Naive thymus-derived CD4-positive, alpha-beta T cell (primary cell): Measurements from ENCODE around the gene HOXA6. TPM values are rescaled to one million over a fixed set of nuclear protein-coding genes. Genes with fewer than 3 reads are reported as not detected.

ENCODE experiments used
- ATAC-seq: fragments of 150-1000 bp; cut with Tn5 transposase; 2 replicates; pipeline ENCODE4 v1.10.0; 2021; ENCODE audit warnings: mild to moderate bottlenecking, moderate library complexity
- CTCF ChIA-PET: fragments of 350-600 bp; sonication (Branson Sonifier 250); formaldehyde crosslinking; loops from one replicate; lab custom pipeline; 2021; ENCODE audit warnings: antibody characterized with exemption; lab: Charles Lee
- POLR2A ChIA-PET: fragments of 350-600 bp; sonication (Branson Sonifier 250); formaldehyde crosslinking; loops from one replicate; lab custom pipeline; 2021; ENCODE audit warnings: antibody characterized with exemption, inconsistent platforms; lab: Charles Lee
- DNase-seq, 9 donors: peaks; one replicate each; pipeline versions ENCODE4 v3.0.0 to v3.0.0-alpha.2; 2020 to 2022; ENCODE audit warnings: mixed read lengths in 1 of 9
- H3K27ac ChIP-seq: one replicate; pipeline ENCODE4 v1.7.0; 2013; ENCODE audit warnings: mild to moderate bottlenecking, low read depth, low read length, moderate library complexity
- H3K27me3 ChIP-seq, 2 donors: one replicate each; pipeline ENCODE4 v1.7.0; 2013; ENCODE audit warnings: low read length in 2 of 2, mild to moderate bottlenecking in 2 of 2, moderate library complexity in 2 of 2; ENCODE audit not compliant: control insufficient read depth in 2 of 2, insufficient read depth in 2 of 2
- H3K36me3 ChIP-seq, 3 experiments: 1 replicate in 2 of 3; 2 replicates in 1 of 3; pipeline ENCODE4 v1.7.0; 2013; ENCODE audit warnings: low read length in 3 of 3, mild to moderate bottlenecking in 3 of 3, moderate library complexity in 1 of 3; ENCODE audit not compliant: insufficient read depth in 3 of 3, control insufficient read depth in 2 of 3
- H3K4me1 ChIP-seq, 2 donors: one replicate each; pipeline ENCODE4 v1.7.0; 2013; ENCODE audit warnings: low read length in 2 of 2, mild to moderate bottlenecking in 2 of 2, moderate library complexity in 1 of 2; ENCODE audit not compliant: control insufficient read depth in 2 of 2, insufficient read depth in 2 of 2
- H3K4me3 ChIP-seq: 2 replicates; pipeline ENCODE4 v1.7.0; 2013; ENCODE audit warnings: mild to moderate bottlenecking, low read length
- H3K9me3 ChIP-seq, 3 experiments: 1 replicate in 2 of 3; 2 replicates in 1 of 3; pipeline ENCODE4 v1.7.0; 2013; ENCODE audit warnings: low read length in 3 of 3; ENCODE audit not compliant: control insufficient read depth in 2 of 3
- H3K27ac Mint-ChIP-seq, 9 donors: one replicate each; pipeline ENCODE4 v1.8.0; 2020 to 2022; ENCODE audit warnings: mixed read lengths in 9 of 9, mild to moderate bottlenecking in 8 of 9, moderate library complexity in 5 of 9, inconsistent platforms in 2 of 9
- H3K27me3 Mint-ChIP-seq, 5 donors: one replicate each; pipeline ENCODE4 v1.8.0; 2021 to 2022; ENCODE audit warnings: mixed read lengths in 5 of 5, mild to moderate bottlenecking in 1 of 5
- H3K36me3 Mint-ChIP-seq, 5 donors: one replicate each; pipeline ENCODE4 v1.8.0; 2020 to 2022; ENCODE audit warnings: mixed read lengths in 5 of 5, mild to moderate bottlenecking in 3 of 5, inconsistent platforms in 1 of 5
- H3K4me1 Mint-ChIP-seq, 7 donors: one replicate each; pipeline ENCODE4 v1.8.0; 2020 to 2022; ENCODE audit warnings: mixed read lengths in 7 of 7, mild to moderate bottlenecking in 3 of 7, inconsistent platforms in 1 of 7
- H3K4me3 Mint-ChIP-seq, 10 donors: one replicate each; pipeline ENCODE4 v1.8.0; 2020 to 2022; ENCODE audit warnings: mild to moderate bottlenecking in 10 of 10, mixed read lengths in 10 of 10, moderate library complexity in 6 of 10, inconsistent platforms in 2 of 10
- H3K9me3 Mint-ChIP-seq, 11 donors: one replicate each; pipeline ENCODE4 v1.8.0; 2020 to 2022; ENCODE audit warnings: mixed read lengths in 11 of 11, mild to moderate bottlenecking in 4 of 11, inconsistent platforms in 1 of 11, moderate library complexity in 1 of 11
- intact Hi-C, 2 donors: fragments of 100-400 bp; cut with micrococcal nuclease; formaldehyde crosslinking; loops; one replicate each; pipeline ENCODE4 v1.15.1; 2023
- polyA plus RNA-seq, 2 donors: library from polyadenylated mRNA; unstranded; fragments of 300-500 nt; fragmentation: Illumina TruSeq; gene quantifications; one replicate each; pipeline ENCODE4 v1.2.3, GENCODE V29; 2021
- total RNA-seq, 6 experiments: library from RNA in 5 of 6; stranded (reverse) in 5 of 6; gene quantifications; 1 replicate in 5 of 6; 2 replicates in 1 of 6; pipeline ENCODE4 v1.2.3 and lab custom pipeline; 2021 to 2026

HOXA6 gene
- total and polyA plus RNA-seq, 7 experiments from 2014 or later: 0.32 to 0.49 TPM; not detected in 5

DNA sequence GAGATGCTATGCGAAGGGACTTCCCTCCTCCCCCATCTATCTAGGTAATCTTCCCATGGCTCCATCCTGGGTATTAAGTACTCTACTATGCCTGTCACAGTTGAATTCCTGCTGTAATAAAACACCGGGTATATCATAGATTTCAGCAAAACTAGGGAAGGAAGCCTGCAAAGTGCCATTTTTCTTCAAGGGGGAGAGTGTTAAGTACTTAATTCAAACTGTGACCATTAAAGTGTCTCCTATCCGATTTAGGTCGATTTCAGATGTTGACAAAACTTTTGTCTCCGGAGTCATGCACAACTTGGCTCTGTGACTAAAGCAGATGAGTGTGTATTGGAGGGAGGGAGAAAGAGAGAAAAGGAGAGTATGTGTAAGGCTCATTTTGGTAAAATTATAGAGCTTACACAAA lies 21.6 kb downstream of the HOXA6 start:
- ChIA-PET CTCF (no interaction called here), POLR2A (no interaction called here)
- Histone ChIP-seq H3K36me3 (no peaks in the 10 kb centered on the region), H3K4me3 (no peak overlapping the region), H3K9me3 (no peaks in the 10 kb centered on the region), H3K27ac (no peak overlapping the region), H3K27me3 (no peaks in the 10 kb centered on the region), H3K4me1 (no peaks in the 10 kb centered on the region)
- Mint-ChIP-seq H3K9me3 (no peaks in the 10 kb centered on the region), H3K4me1 (peaks cover 0 to 2% (median 0%) of the 10 kb centered on the region in 7 donors), H3K27ac (no peak overlapping the region), H3K36me3 (peaks cover 0 to 2% (median 0%) of the 10 kb centered on the region in 5 donors), H3K27me3 (peaks cover 30 to 55% (median 37%) of the 10 kb centered on the region in 5 donors), H3K4me3 (no peak overlapping the region)
- no peak for ATAC-seq
- DNase-seq: no peak
- intact Hi-C loops: no loop called here

DNA sequence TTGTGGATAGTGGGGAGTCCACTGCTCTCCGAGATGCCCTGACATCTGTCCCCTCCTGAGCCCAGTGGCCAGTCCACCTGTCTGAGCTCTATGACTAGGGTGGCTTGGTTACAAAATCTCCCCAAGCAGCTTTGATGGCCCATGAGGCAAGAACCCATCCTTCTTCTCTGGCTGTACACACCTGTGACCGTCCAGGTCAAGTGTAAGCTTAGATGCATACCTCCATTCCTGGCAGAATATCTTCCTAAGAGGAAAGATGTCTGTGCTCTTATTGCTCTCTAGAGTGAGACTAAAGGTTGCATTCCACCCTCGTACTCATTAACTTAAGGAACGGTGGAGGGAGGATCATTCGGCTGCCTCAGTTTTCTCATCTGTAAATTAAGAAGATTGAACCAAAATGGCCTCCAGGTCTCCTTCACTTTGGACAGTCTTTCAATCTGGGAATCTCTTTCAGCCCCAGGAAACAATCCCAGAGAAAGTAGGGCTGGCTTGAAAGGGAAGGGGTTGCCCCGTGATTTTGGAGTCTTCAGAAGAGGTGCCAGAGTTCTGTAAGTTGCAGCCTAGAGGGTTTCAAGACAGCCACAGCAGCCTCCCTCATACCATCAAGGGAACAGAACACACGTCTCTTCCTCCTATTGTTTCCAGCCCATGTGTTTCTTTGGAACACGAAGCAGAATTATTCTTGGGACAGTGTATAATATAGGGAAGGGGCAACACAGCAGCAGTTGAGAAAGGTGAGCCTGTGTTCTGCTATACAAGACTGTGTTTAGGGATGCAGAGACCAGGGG lies 22.5 kb downstream of the HOXA6 start:
- CTCF ChIA-PET: no interaction called here
- no peaks in the 10 kb centered on the region for H3K36me3 ChIP-seq

DNA sequence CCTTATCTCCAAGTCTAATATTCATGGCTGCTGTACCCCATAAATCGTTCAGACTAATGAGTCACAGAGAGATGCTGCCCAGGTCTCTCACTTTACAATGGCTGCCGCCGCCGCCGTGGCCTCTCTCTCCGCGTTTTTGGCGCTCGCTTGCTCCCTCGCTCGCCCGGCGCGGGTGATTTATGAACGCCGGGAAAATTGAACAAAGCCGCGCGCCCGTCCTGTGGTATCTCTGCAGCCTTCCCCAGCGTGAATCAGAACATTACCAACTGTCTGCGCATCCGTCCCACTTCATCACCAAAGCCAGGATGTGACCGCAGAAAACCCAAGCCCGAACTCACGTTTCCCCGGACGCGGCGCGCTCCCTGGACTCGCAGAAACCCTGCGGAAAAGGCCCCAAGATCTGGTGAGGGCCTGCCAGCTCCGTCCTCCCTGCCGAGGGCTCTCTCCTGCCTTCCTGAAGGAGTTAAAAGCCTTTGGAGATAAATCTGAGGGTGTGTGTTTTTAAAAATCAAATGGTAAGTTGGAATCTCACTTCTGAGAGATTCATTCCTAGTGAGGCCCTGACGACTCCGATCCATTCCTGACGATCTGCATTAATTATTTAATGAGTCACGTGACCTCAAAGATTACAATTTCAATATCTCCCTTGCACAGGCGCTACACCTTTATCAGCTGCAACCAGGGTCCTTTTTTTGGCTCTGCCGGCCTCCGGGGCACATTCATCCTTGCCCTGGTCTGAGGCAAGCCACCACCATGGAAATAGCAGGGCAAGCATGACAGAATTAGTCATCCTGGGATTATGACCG lies 23.3 kb downstream of the HOXA6 start:
- intact Hi-C loops: no loop called here
- DNase-seq: no peak
- no peaks in the 10 kb centered on the region for H3K4me1 ChIP-seq
- no peak overlapping the region for H3K27ac Mint-ChIP-seq
- no peaks in the 10 kb centered on the region for H3K9me3 ChIP-seq
- no peak overlapping the region for H3K4me3 Mint-ChIP-seq
- ChIA-PET POLR2A (no interaction called here), CTCF (no interaction called here)
- H3K36me3 ChIP-seq: no peaks in the 10 kb centered on the region
- no peaks in the 10 kb centered on the region for H3K36me3 Mint-ChIP-seq
- H3K4me3 ChIP-seq: no peak overlapping the region
- H3K27me3 ChIP-seq: no peaks in the 10 kb centered on the region
- H3K27ac ChIP-seq: no peak overlapping the region
- H3K27me3 Mint-ChIP-seq: peaks cover 30 to 53% (median 35%) of the 10 kb centered on the region in 5 donors
- ATAC-seq: no peak
- H3K9me3 Mint-ChIP-seq: no peaks in the 10 kb centered on the region
- H3K4me1 Mint-ChIP-seq: peaks cover 0 to 2% (median 0%) of the 10 kb centered on the region in 7 donors

More for the DNA sequence above, 22.5 kb downstream of the HOXA6 start:
- Histone ChIP-seq H3K4me1 (no peaks in the 10 kb centered on the region), H3K9me3 (no peaks in the 10 kb centered on the region), H3K27me3 (no peaks in the 10 kb centered on the region), H3K27ac (no peak overlapping the region), H3K4me3 (no peak overlapping the region)
- Mint-ChIP-seq H3K4me3 (no peak overlapping the region), H3K9me3 (no peaks in the 10 kb centered on the region), H3K27me3 (peaks cover 30 to 55% (median 37%) of the 10 kb centered on the region in 5 donors), H3K4me1 (peaks cover 0 to 2% (median 0%) of the 10 kb centered on the region in 7 donors), H3K27ac (no peak overlapping the region), H3K36me3 (peaks cover 0 to 2% (median 0%) of the 10 kb centered on the region in 5 donors)
- POLR2A ChIA-PET: no interaction called here
- DNase-seq: no peak
- intact Hi-C loops: no loop called here
- no peak for ATAC-seq

DNA sequence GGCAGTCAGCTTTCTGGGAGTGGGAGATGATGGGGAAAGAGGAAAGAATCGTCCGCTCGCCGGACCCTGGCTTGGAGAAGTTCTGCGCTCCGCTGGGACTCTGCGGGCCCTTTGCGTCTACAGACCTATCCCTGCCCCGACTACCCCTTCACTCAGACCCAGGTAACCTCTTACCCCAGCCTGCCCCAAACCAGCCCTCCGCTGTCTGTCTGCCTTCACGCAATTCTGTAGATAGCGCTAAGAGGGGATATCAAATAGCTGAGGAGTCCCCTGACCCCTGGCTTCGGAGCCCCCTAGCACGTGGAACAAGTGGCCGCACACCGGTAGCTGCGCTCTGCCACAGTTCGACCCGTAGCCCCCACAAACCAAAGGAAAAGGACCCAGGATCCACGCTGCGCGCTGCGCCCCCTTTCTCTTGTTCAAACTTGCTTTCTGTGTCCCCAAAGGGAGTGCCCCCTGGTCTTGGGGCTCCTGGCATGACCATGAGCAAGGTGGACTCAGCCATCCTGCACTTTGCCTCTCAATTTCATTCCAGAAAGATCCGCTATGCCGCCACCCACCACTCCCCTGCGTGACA lies 24.0 kb downstream of the HOXA6 start:
- Histone ChIP-seq H3K36me3 (no peaks in the 10 kb centered on the region), H3K4me3 (no peak overlapping the region), H3K4me1 (no peaks in the 10 kb centered on the region), H3K27me3 (no peaks in the 10 kb centered on the region), H3K27ac (no peak overlapping the region), H3K9me3 (no peaks in the 10 kb centered on the region)
- ATAC-seq (no peak), DNase-seq (no peak)
- no peak overlapping the region for H3K27ac Mint-ChIP-seq
- intact Hi-C loops: no loop called here
- H3K4me3 Mint-ChIP-seq: no peak overlapping the region
- ChIA-PET CTCF (no interaction called here), POLR2A (no interaction called here)
- H3K36me3 Mint-ChIP-seq: no peaks in the 10 kb centered on the region
- H3K27me3 Mint-ChIP-seq: peaks cover 28 to 45% (median 29%) of the 10 kb centered on the region in 5 donors
- H3K4me1 Mint-ChIP-seq: peaks cover 0 to 1% (median 0%) of the 10 kb centered on the region in 7 donors
- H3K9me3 Mint-ChIP-seq: no peaks in the 10 kb centered on the region

DNA sequence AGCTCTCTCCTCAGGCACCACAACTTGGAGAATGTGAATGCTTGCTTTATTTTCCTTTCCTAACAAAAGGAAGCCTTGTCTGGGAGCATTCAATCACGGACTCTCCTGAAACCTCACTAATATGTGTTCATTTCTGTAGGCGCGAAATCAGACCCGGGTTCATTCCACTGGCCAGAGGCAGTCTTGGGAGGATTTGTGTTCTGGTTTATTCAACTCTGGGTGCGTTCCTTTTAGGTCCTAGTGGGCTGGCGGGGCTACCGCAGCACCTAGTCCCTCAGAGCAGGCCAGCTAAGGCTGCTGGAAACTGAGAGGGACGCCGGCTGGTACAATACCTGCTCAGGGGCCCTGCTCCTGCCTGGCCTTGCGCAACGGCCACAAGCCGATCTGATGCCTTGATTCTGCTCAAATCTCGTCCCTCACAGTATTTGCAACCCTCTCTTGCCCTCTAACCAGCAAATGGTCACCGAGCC lies 24.5 kb downstream of the HOXA6 start:
- no peak for ATAC-seq
- Histone ChIP-seq H3K27me3 (no peaks in the 10 kb centered on the region), H3K4me1 (no peaks in the 10 kb centered on the region), H3K4me3 (no peak overlapping the region), H3K36me3 (no peaks in the 10 kb centered on the region), H3K9me3 (no peaks in the 10 kb centered on the region), H3K27ac (no peak overlapping the region)
- ChIA-PET CTCF (no interaction called here), POLR2A (no interaction called here)
- no peak for DNase-seq
- H3K27ac Mint-ChIP-seq: no peak overlapping the region
- H3K36me3 Mint-ChIP-seq: no peaks in the 10 kb centered on the region
- no peak overlapping the region for H3K4me3 Mint-ChIP-seq
- H3K27me3 Mint-ChIP-seq: peaks cover 25 to 43% (median 29%) of the 10 kb centered on the region in 5 donors
- no peaks in the 10 kb centered on the region for H3K4me1 Mint-ChIP-seq
- no peaks in the 10 kb centered on the region for H3K9me3 Mint-ChIP-seq
- intact Hi-C loops: no loop called here

DNA sequence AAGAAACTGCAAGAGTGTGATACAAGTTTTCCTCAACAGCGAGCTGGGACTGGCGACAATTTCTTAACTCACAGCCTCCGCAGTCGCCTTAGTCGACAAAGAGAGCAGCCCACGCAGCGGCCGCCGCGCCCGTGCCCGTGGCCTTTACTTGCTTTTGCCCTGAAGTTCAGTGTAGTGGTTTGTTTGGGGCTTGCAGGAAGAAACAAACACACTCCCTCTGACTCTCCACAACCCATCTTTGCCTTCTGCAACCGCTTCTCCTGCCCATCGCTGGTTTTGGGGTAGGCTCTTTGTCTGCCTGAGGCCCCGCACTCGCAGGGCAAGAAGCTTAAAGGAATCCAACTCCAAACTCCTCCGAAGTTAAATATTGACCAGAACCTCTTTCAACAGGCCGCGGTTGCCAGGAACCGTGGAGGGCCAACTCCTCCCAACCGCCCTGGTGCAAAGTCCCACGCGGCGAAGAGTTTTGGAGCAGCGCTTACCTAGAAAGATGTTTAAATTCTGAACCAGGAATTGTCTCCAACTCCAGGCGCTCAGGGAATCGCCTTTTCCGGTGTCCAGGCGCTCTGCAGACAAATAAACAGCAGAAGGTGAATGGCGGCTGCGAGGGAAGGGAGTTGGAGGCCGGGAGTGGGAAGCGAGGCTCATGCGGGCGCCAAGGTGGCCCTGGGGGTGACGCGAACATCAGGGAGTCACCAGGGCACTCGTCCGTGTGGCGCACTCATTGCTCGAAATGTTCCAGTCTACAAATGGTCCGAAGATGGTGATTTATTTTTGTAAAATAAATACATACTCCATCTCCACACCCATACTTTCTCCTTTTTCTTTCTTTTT lies 25.3 kb downstream of the HOXA6 start:
- Histone ChIP-seq H3K36me3 (no peaks in the 10 kb centered on the region), H3K27ac (no peak overlapping the region), H3K4me3 (no peak overlapping the region), H3K27me3 (no peaks in the 10 kb centered on the region), H3K4me1 (no peaks in the 10 kb centered on the region), H3K9me3 (no peaks in the 10 kb centered on the region)
- POLR2A ChIA-PET: no interaction called here
- Mint-ChIP-seq H3K27me3 (peaks cover 19 to 41% (median 32%) of the 10 kb centered on the region in 5 donors), H3K36me3 (no peaks in the 10 kb centered on the region), H3K4me1 (no peaks in the 10 kb centered on the region), H3K27ac (no peak overlapping the region), H3K4me3 (no peak overlapping the region), H3K9me3 (no peaks in the 10 kb centered on the region)
- intact Hi-C loops: no loop called here
- no peak for ATAC-seq
- CTCF ChIA-PET: no interaction called here
- no peak for DNase-seq
